Breast epithelium (tissue), 4 donors: Measurements from ENCODE around the gene MAPKAP1. TPM values are rescaled to one million over a fixed set of nuclear protein-coding genes. Genes with fewer than 3 reads are reported as not detected.
A peak's percentile ranks its signal among the peaks of the same experiment; 100 is the strongest.

ENCODE experiments used
- DNase-seq, 2 donors: peaks; one replicate each; pipeline ENCODE4 v3.0.0-alpha.2; 2019; ENCODE audit warnings: low spot score in 2 of 2
- H3K27ac ChIP-seq, 2 donors: fragments of 200-600 bp; sonication (generic) in 1 of 2; one replicate each; pipeline ENCODE4 v1.5.1; 2016 to 2019; ENCODE audit warnings: mild to moderate bottlenecking in 1 of 2
- H3K27me3 ChIP-seq, 2 donors: fragments of 200-600 bp; sonication (generic) in 1 of 2; one replicate each; pipeline versions ENCODE4 v1.5.1 to v1.6.0; 2017 to 2019; ENCODE audit warnings: control low read depth in 1 of 2, mild to moderate bottlenecking in 1 of 2
- H3K36me3 ChIP-seq: fragments of 200-600 bp; one replicate; pipeline ENCODE4 v1.5.1; 2019
- H3K4me1 ChIP-seq, 2 donors: fragments of 200-600 bp; sonication (generic); one replicate each; pipeline ENCODE4 v1.5.1; 2016 to 2019; ENCODE audit warnings: control low read depth in 1 of 2
- H3K4me3 ChIP-seq, 3 donors: fragments of 200-600 bp; sonication (generic); 1 replicate in 2 of 3; 2 replicates in 1 of 3; pipeline ENCODE4 v1.5.1; 2016 to 2019; ENCODE audit warnings: mild to moderate bottlenecking in 3 of 3, moderate library complexity in 2 of 3
- H3K9me3 ChIP-seq, 2 donors: fragments of 200-600 bp; sonication (generic) in 1 of 2; one replicate each; pipeline ENCODE4 v1.5.1; 2016 to 2019; ENCODE audit warnings: control low read depth in 1 of 2
- POLR2A ChIP-seq: fragments of 450-650 bp; IDR thresholded peaks from one replicate; pipeline ENCODE4 v1.6.1; 2016; ENCODE audit warnings: antibody characterized with exemption, mild to moderate bottlenecking, moderate library complexity
- POLR2AphosphoS5 ChIP-seq, 3 donors: sonication (generic); formaldehyde crosslinking; IDR thresholded peaks; one replicate each; pipeline ENCODE4 v1.6.1; 2017; ENCODE audit warnings: antibody characterized with exemption in 3 of 3
- intact Hi-C: fragments of 100-400 bp; cut with DNase I; formaldehyde crosslinking; loops from one replicate; pipeline ENCODE4 v1.15.1; 2023; ENCODE audit warnings: low total_unique reads
- total RNA-seq, 3 donors: library from RNA; depleted of rRNA; stranded (reverse); fragments of >200 nt; gene quantifications; one replicate each; pipeline ENCODE4 v1.1.0, GENCODE V29; 2016
- TF ChIP-seq, protein P1 (sequence below), 3 donors: fragments of 450-650 bp; IDR thresholded peaks; one replicate each; pipeline ENCODE4 v1.5.1; 2016 to 2017; ENCODE audit warnings: antibody characterized with exemption in 3 of 3, mild to moderate bottlenecking in 3 of 3, moderate library complexity in 3 of 3

Gene MAPKAP1
- total RNA-seq, 3 donors from 2014 or later = 61.3 to 81.9 (median 78.6) TPM

- H3K36me3 ChIP-seq = no peaks in the 10 kb centered on the region
- no peaks in the 10 kb centered on the region for H3K4me1 ChIP-seq
- no peaks in the 10 kb centered on the region for H3K27me3 ChIP-seq
- no peak overlapping the region for H3K27ac ChIP-seq
- H3K9me3 ChIP-seq = no peaks in the 10 kb centered on the region
- TF ChIP-seq POLR2A (no peak), POLR2AphosphoS5 (IDR thresholded peaks at IDR 0.05) (no peak)
- TF ChIP-seq, protein P1, sequence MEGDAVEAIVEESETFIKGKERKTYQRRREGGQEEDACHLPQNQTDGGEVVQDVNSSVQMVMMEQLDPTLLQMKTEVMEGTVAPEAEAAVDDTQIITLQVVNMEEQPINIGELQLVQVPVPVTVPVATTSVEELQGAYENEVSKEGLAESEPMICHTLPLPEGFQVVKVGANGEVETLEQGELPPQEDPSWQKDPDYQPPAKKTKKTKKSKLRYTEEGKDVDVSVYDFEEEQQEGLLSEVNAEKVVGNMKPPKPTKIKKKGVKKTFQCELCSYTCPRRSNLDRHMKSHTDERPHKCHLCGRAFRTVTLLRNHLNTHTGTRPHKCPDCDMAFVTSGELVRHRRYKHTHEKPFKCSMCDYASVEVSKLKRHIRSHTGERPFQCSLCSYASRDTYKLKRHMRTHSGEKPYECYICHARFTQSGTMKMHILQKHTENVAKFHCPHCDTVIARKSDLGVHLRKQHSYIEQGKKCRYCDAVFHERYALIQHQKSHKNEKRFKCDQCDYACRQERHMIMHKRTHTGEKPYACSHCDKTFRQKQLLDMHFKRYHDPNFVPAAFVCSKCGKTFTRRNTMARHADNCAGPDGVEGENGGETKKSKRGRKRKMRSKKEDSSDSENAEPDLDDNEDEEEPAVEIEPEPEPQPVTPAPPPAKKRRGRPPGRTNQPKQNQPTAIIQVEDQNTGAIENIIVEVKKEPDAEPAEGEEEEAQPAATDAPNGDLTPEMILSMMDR (IDR thresholded peaks at IDR 0.05) = no peak
- H3K4me3 ChIP-seq = no peak overlapping the region
- intact Hi-C loops = no loop called here
- no peak for DNase-seq
Measured at GRCh38 chr9:125486576-125486975, 220.4 kb downstream of the MAPKAP1 start.

GRCh38 chr9:125486152-125486508, 220.9 kb downstream of the MAPKAP1 start:
- Histone ChIP-seq H3K4me3 (no peak overlapping the region), H3K9me3 (no peaks in the 10 kb centered on the region), H3K36me3 (no peaks in the 10 kb centered on the region), H3K27me3 (no peaks in the 10 kb centered on the region), H3K4me1 (no peaks in the 10 kb centered on the region), H3K27ac (no peak overlapping the region)
- TF ChIP-seq, protein P1 (IDR thresholded peaks at IDR 0.05) = no peak
- TF ChIP-seq POLR2A = no peak
- no peak for TF ChIP-seq POLR2AphosphoS5 (IDR thresholded peaks at IDR 0.05)
- intact Hi-C loops = no loop called here
- no peak for DNase-seq

DNA sequence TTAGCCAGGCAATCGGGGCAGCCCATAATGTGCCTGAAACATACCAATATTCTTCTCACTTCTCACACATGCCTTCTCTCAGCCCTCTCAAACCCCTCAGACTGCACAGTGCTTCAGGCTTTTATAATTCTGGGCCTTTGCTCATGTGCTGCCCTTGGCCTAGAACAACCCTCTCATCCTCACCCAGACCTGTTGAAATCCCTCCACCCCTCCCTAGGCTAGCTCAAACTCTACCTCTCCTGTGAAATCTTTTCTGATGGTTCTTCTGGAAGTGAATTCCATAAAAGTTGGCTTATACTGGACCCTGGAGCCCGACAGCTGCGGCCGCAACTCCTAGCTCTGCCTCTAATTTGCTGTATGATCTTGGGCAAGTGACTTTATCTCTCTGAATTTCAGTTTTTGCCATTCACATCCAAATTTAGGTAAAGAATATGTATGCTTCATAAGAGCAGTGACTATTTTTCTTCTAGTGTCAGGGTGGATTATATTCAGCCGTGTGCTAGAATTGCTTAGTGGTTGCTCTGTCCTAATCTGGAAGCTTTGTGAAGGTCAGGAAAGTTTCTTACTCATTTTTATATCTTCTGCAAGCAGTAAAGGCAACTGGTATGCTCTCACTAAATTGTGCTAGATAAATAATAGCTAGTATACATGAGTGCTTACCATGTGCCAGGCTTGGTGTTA, 221.4 kb downstream of the MAPKAP1 start:
- Histone ChIP-seq H3K4me1 (no peaks in the 10 kb centered on the region), H3K27me3 (no peaks in the 10 kb centered on the region), H3K9me3 (no peaks in the 10 kb centered on the region), H3K27ac (peak overlapping the region; percentile 37 to 41), H3K36me3 (no peaks in the 10 kb centered on the region), H3K4me3 (no peak overlapping the region)
- no peak for DNase-seq
- TF ChIP-seq POLR2AphosphoS5 (IDR thresholded peaks at IDR 0.05) = no peak
- TF ChIP-seq, protein P1 (IDR thresholded peaks at IDR 0.05) = no peak
- TF ChIP-seq POLR2A = no peak
- intact Hi-C loops = no loop called here

- no peak for DNase-seq
- Histone ChIP-seq H3K4me3 (no peak overlapping the region), H3K27me3 (no peaks in the 10 kb centered on the region), H3K9me3 (no peaks in the 10 kb centered on the region), H3K27ac (peak overlapping the region; percentile 37 to 54), H3K36me3 (no peaks in the 10 kb centered on the region), H3K4me1 (no peaks in the 10 kb centered on the region)
- intact Hi-C loops = no loop called here
- TF ChIP-seq, protein P1 (IDR thresholded peaks at IDR 0.05) = no peak
Measured at GRCh38 chr9:125484350-125485282, 222.4 kb downstream of the MAPKAP1 start.

DNA sequence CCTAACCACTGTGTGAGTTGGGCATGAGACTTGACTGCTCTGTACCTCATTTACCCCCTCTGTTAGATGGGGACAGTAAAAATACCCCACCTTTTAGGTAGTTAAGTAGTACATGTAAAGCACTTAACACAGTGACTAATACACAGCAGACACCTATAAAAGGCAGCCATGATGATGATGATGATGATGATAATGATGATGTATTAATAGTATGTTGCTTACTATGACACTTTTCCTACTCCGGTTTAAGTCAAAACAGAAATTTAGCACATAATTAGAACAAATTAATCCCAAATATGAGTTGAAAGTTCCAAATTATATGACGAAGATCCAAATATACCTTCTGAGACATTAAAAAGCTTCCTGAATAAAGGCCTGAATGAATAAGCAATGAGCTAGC, 223.3 kb downstream of the MAPKAP1 start:
- no peak overlapping the region for H3K27ac ChIP-seq
- no peak overlapping the region for H3K4me3 ChIP-seq
- intact Hi-C loops = no loop called here

More for the DNA sequence above, 223.3 kb downstream of the MAPKAP1 start:
- no peak for DNase-seq
- Histone ChIP-seq H3K4me1 (no peaks in the 10 kb centered on the region), H3K9me3 (no peaks in the 10 kb centered on the region), H3K27me3 (no peaks in the 10 kb centered on the region), H3K36me3 (no peaks in the 10 kb centered on the region)
- no peak for TF ChIP-seq POLR2AphosphoS5 (IDR thresholded peaks at IDR 0.05)
- TF ChIP-seq POLR2A = no peak
- TF ChIP-seq, protein P1 (IDR thresholded peaks at IDR 0.05) = no peak
